Measurements from ENCODE around the gene KIF21B.

The KIF21B gene

GRCh38 chr1:200979574-200980451 is 43.7 kb downstream of the KIF21B start:
- no peaks in the 10 kb centered on the region for H3K36me3 ChIP-seq (ENCODE audit: insufficient read depth, low read length)
- no peak overlapping the region for H3K4me3 ChIP-seq (ENCODE audit: low read depth, low read length)
- H3K27ac ChIP-seq (ENCODE audit: low read depth, low read length) = no peak overlapping the region
- no peaks in the 10 kb centered on the region for H3K79me2 ChIP-seq (ENCODE audit: control insufficient read depth, insufficient read depth, low read length, unreplicated experiment)
- no peak overlapping the region for H2AFZ ChIP-seq (ENCODE audit: low read length, unreplicated experiment)
- no peaks in the 10 kb centered on the region for H3K27me3 ChIP-seq (ENCODE audit: insufficient read depth, low read length)
- H3K4me1 ChIP-seq (ENCODE audit: control insufficient read depth, insufficient read depth, low read length, unreplicated experiment) = no peaks in the 10 kb centered on the region

GRCh38 chr1:200977071-200977754 is 46.3 kb downstream of the KIF21B start:
- no peaks in the 10 kb centered on the region for H3K79me2 ChIP-seq (ENCODE audit: control insufficient read depth, insufficient read depth, low read length, unreplicated experiment)
- no peak overlapping the region for H3K27ac ChIP-seq (ENCODE audit: low read depth, low read length)
- H2AFZ ChIP-seq (ENCODE audit: low read length, unreplicated experiment) = no peak overlapping the region
- no peaks in the 10 kb centered on the region for H3K27me3 ChIP-seq (ENCODE audit: insufficient read depth, low read length)
- no peak overlapping the region for H3K4me3 ChIP-seq (ENCODE audit: low read depth, low read length)
- no peaks in the 10 kb centered on the region for H3K36me3 ChIP-seq (ENCODE audit: insufficient read depth, low read length)
- no peaks in the 10 kb centered on the region for H3K4me1 ChIP-seq (ENCODE audit: control insufficient read depth, insufficient read depth, low read length, unreplicated experiment)

GRCh38 chr1:200976634-200977033 is 46.9 kb downstream of the KIF21B start:
- H3K27ac ChIP-seq (ENCODE audit: low read depth, low read length) = no peak overlapping the region
- no peaks in the 10 kb centered on the region for H3K27me3 ChIP-seq (ENCODE audit: insufficient read depth, low read length)
- no peak overlapping the region for H3K4me3 ChIP-seq (ENCODE audit: low read depth, low read length)
- H3K4me1 ChIP-seq (ENCODE audit: control insufficient read depth, insufficient read depth, low read length, unreplicated experiment) = no peaks in the 10 kb centered on the region
- H2AFZ ChIP-seq (ENCODE audit: low read length, unreplicated experiment) = no peak overlapping the region
- no peaks in the 10 kb centered on the region for H3K79me2 ChIP-seq (ENCODE audit: control insufficient read depth, insufficient read depth, low read length, unreplicated experiment)
- no peaks in the 10 kb centered on the region for H3K36me3 ChIP-seq (ENCODE audit: insufficient read depth, low read length)

DNA sequence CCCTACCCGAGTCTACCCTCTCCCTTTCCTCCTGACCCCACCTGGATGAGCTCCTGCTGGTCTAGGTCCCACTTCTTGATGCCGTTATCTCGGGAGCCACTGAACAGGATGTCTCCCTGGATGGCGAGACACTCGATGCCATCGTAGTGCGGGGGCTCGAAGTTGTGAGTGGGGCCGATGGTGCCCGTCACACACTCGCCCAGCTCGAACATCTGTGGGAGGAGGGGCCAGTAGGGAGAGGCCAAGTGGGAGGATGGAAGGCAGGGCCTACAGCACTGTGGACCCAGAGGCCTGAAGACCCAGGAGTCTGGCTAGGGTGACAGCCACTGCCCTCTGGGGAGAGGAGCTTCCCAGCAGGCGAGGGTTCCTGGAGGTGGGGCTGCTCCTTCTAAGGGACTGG is 48.1 kb downstream of the KIF21B start:
- Histone ChIP-seq H3K79me2 (ENCODE audit: control insufficient read depth, insufficient read depth, low read length, unreplicated experiment) (no peaks in the 10 kb centered on the region), H3K4me1 (ENCODE audit: control insufficient read depth, insufficient read depth, low read length, unreplicated experiment) (no peaks in the 10 kb centered on the region), H3K27me3 (ENCODE audit: insufficient read depth, low read length) (no peaks in the 10 kb centered on the region), H2AFZ (ENCODE audit: low read length, unreplicated experiment) (no peak overlapping the region), H3K36me3 (ENCODE audit: insufficient read depth, low read length) (no peaks in the 10 kb centered on the region), H3K4me3 (ENCODE audit: low read depth, low read length) (no peak overlapping the region), H3K27ac (ENCODE audit: low read depth, low read length) (no peak overlapping the region)

GRCh38 chr1:200974711-200975110 is 48.8 kb downstream of the KIF21B start:
- no peak overlapping the region for H3K27ac ChIP-seq (ENCODE audit: low read depth, low read length)
- no peak overlapping the region for H3K4me3 ChIP-seq (ENCODE audit: low read depth, low read length)
- H3K36me3 ChIP-seq (ENCODE audit: insufficient read depth, low read length) = no peaks in the 10 kb centered on the region

GRCh38 chr1:200973937-200974657 is 49.4 kb downstream of the KIF21B start:
- Histone ChIP-seq H3K4me1 (ENCODE audit: control insufficient read depth, insufficient read depth, low read length, unreplicated experiment) (no peaks in the 10 kb centered on the region), H2AFZ (ENCODE audit: low read length, unreplicated experiment) (no peak overlapping the region), H3K4me3 (ENCODE audit: low read depth, low read length) (no peak overlapping the region), H3K27ac (ENCODE audit: low read depth, low read length) (no peak overlapping the region), H3K27me3 (ENCODE audit: insufficient read depth, low read length) (no peaks in the 10 kb centered on the region), H3K36me3 (ENCODE audit: insufficient read depth, low read length) (no peaks in the 10 kb centered on the region), H3K79me2 (ENCODE audit: control insufficient read depth, insufficient read depth, low read length, unreplicated experiment) (no peaks in the 10 kb centered on the region)

More at GRCh38 chr1:200974711-200975110, 48.8 kb downstream of the KIF21B start:
- Histone ChIP-seq H2AFZ (ENCODE audit: low read length, unreplicated experiment) (no peak overlapping the region), H3K79me2 (ENCODE audit: control insufficient read depth, insufficient read depth, low read length, unreplicated experiment) (no peaks in the 10 kb centered on the region), H3K4me1 (ENCODE audit: control insufficient read depth, insufficient read depth, low read length, unreplicated experiment) (no peaks in the 10 kb centered on the region), H3K27me3 (ENCODE audit: insufficient read depth, low read length) (no peaks in the 10 kb centered on the region)

DNA sequence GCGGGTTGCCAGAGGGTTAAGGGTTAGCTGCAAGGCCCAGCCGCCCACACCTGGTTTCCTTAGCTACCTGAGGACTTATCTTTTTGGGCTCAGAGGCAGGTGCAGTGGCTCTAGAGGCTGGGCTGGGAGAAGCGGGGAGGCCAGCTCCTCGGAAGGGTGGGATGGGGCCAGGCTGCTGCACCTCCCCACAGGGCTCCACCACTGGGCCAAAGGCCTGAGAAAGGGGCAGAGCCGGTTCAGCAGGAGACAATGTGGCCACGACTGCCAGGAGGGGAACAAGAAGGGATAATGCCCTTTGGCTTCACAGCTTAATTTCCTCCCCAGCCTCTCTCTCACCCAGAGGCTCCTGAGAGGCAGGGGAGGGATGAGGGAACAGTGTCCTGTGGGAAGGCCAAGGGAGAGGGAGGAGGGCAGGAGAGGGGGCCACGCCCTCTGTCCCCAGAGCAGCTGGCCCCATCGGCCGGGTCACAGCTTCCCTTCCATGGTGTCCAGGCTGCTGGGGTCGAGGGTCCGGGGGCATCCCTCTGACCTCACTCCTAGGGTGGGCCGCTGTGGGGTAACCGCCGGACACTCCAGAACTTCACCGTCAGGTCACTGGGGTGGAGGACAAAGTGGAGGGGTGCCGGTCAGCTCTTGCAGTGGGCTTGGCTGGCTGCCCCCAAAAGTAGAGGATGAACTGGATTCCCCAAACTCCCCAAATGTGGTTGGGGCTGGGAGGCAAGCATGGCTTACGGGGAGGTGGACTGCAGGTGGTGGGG is 50.4 kb downstream of the KIF21B start:
- Histone ChIP-seq H3K4me1 (ENCODE audit: control insufficient read depth, insufficient read depth, low read length, unreplicated experiment) (peaks cover 1% of the 10 kb centered on the region), H3K27ac (ENCODE audit: low read depth, low read length) (no peak overlapping the region), H3K36me3 (ENCODE audit: insufficient read depth, low read length) (no peaks in the 10 kb centered on the region), H3K27me3 (ENCODE audit: insufficient read depth, low read length) (no peaks in the 10 kb centered on the region), H2AFZ (ENCODE audit: low read length, unreplicated experiment) (no peak overlapping the region), H3K4me3 (ENCODE audit: low read depth, low read length) (no peak overlapping the region), H3K79me2 (ENCODE audit: control insufficient read depth, insufficient read depth, low read length, unreplicated experiment) (no peaks in the 10 kb centered on the region)

- H3K27ac ChIP-seq (ENCODE audit: low read depth, low read length) = no peak overlapping the region
- no peaks in the 10 kb centered on the region for H3K79me2 ChIP-seq (ENCODE audit: control insufficient read depth, insufficient read depth, low read length, unreplicated experiment)
- no peaks in the 10 kb centered on the region for H3K36me3 ChIP-seq (ENCODE audit: insufficient read depth, low read length)
- peaks cover 3% of the 10 kb centered on the region for H3K4me1 ChIP-seq (ENCODE audit: control insufficient read depth, insufficient read depth, low read length, unreplicated experiment)
- H3K27me3 ChIP-seq (ENCODE audit: insufficient read depth, low read length) = no peaks in the 10 kb centered on the region
- no peak overlapping the region for H2AFZ ChIP-seq (ENCODE audit: low read length, unreplicated experiment)
- no peak overlapping the region for H3K4me3 ChIP-seq (ENCODE audit: low read depth, low read length)
Measured at GRCh38 chr1:200971955-200972711, 51.4 kb downstream of the KIF21B start.

DNA sequence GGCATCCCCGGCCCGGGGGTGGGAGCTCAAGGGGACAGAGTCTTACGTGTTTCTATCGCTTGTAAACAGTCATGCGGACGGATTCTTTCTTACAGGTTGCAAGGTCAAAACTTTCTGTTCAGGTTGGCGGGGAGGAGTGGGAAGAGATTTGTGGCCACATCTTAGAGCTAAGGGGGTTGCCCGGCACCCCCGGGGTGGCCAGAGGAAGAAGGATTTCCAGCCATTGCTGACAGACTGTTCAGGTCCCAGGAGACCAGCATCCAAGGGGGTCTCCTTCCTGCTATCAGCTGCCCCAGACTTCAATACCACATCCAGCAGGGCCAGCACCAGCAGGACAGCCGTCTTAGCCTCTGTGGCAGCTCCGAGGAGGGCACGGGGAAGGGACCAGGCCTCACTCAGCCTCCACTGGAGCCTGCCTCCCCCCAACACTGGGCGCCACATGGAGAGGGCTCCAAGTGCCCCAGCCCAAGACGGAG is 52.0 kb downstream of the KIF21B start:
- H3K4me3 ChIP-seq (ENCODE audit: low read depth, low read length) = no peak overlapping the region
- no peaks in the 10 kb centered on the region for H3K27me3 ChIP-seq (ENCODE audit: insufficient read depth, low read length)
- H3K27ac ChIP-seq (ENCODE audit: low read depth, low read length) = no peak overlapping the region
- no peak overlapping the region for H2AFZ ChIP-seq (ENCODE audit: low read length, unreplicated experiment)
- peaks cover 3% of the 10 kb centered on the region for H3K4me1 ChIP-seq (ENCODE audit: control insufficient read depth, insufficient read depth, low read length, unreplicated experiment)
- H3K79me2 ChIP-seq (ENCODE audit: control insufficient read depth, insufficient read depth, low read length, unreplicated experiment) = no peaks in the 10 kb centered on the region
- no peaks in the 10 kb centered on the region for H3K36me3 ChIP-seq (ENCODE audit: insufficient read depth, low read length)
